Testis (tissue), 2 donors: Measurements from ENCODE around the gene NFKBIB.

ENCODE experiments used
- CTCF ChIP-seq, 3 experiments: fragments of 450-650 bp in 2 of 3; fragments of 200-600 bp in 1 of 3; sonication (generic) in 1 of 3; IDR thresholded peaks; one replicate each; pipeline ENCODE4 v1.5.1; 2016 to 2019; ENCODE audit warnings: antibody characterized with exemption in 3 of 3, mild to moderate bottlenecking in 2 of 3, moderate library complexity in 1 of 3
- POLR2A ChIP-seq: fragments of 450-650 bp; IDR thresholded peaks from one replicate; pipeline ENCODE4 v1.6.1; 2017; ENCODE audit warnings: antibody characterized with exemption, mild to moderate bottlenecking, moderate library complexity

GRCh38 chr19:38898788-38899446 is 852 bp upstream of the NFKBIB start:
- TF ChIP-seq CTCF (IDR thresholded peaks at IDR 0.05) (no peak), POLR2A (no peak)
